ENCODE measurements around the gene CD59.

DNA sequence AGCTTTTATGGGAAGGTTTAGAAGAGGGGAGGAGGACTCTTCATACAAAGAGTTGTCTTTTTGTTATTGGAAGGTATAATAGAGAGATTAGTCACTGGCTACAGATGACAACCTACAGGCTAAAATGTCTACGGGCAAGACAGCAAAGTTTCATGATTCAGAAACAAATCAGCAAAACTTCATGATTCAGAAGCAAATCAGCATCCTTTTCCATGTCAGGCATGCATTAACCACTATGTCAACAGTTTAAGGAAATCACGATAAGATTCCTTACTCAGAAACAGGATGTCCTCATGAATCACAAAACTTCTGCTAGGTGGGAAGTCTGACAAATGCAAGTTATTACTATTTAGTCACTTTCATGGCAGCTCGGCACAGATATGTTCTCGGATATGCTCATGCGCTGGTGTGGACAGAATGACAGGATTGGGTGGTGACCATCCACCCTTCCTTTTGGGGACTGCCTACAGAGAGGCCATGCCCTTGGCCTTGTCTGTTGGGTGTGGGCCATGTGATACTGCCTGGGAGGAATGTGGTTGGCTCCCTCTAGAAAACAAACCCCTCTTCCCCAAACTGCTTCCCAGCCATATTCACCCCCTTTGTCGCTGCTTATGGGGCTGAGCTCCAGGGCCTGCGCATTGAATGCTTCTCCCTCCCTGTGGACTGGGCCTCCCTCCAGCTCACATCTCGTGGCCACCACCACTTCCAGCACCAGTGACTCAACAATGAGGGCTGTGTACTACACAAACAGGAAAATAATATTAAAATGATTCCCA lies 45.7 kb downstream of the CD59 start:
- TF ChIP-seq, protein P1, sequence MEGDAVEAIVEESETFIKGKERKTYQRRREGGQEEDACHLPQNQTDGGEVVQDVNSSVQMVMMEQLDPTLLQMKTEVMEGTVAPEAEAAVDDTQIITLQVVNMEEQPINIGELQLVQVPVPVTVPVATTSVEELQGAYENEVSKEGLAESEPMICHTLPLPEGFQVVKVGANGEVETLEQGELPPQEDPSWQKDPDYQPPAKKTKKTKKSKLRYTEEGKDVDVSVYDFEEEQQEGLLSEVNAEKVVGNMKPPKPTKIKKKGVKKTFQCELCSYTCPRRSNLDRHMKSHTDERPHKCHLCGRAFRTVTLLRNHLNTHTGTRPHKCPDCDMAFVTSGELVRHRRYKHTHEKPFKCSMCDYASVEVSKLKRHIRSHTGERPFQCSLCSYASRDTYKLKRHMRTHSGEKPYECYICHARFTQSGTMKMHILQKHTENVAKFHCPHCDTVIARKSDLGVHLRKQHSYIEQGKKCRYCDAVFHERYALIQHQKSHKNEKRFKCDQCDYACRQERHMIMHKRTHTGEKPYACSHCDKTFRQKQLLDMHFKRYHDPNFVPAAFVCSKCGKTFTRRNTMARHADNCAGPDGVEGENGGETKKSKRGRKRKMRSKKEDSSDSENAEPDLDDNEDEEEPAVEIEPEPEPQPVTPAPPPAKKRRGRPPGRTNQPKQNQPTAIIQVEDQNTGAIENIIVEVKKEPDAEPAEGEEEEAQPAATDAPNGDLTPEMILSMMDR (IDR thresholded peaks at IDR 0.05; ENCODE audit: low read depth, low read length) = no peak
- TF ChIP-seq POLR2A (IDR thresholded peaks at IDR 0.05; ENCODE audit: extremely low read depth, insufficient read length) = no peak
- no peak for TF ChIP-seq MYC (IDR thresholded peaks at IDR 0.05; ENCODE audit: low read depth, low read length)
- TF ChIP-seq, protein P2, sequence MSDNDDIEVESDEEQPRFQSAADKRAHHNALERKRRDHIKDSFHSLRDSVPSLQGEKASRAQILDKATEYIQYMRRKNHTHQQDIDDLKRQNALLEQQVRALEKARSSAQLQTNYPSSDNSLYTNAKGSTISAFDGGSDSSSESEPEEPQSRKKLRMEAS (IDR thresholded peaks at IDR 0.05; ENCODE audit: low read depth, low read length) = no peak

All from NB4 (cell line).